Naive thymus-derived CD4-positive, alpha-beta T cell (primary cell): ENCODE measurements around the gene DENND5A. TPM values are rescaled to one million over a fixed set of nuclear protein-coding genes. Genes with fewer than 3 reads are reported as not detected.

Experiments used
- ATAC-seq: fragments of 150-1000 bp; cut with Tn5 transposase; 2 replicates; pipeline ENCODE4 v1.10.0; 2021; ENCODE audit warnings: mild to moderate bottlenecking, moderate library complexity
- CTCF ChIA-PET: fragments of 350-600 bp; sonication (Branson Sonifier 250); formaldehyde crosslinking; loops from one replicate; lab custom pipeline; 2021; ENCODE audit warnings: antibody characterized with exemption; lab: Charles Lee
- POLR2A ChIA-PET: fragments of 350-600 bp; sonication (Branson Sonifier 250); formaldehyde crosslinking; loops from one replicate; lab custom pipeline; 2021; ENCODE audit warnings: antibody characterized with exemption, inconsistent platforms; lab: Charles Lee
- DNase-seq, 9 donors: peaks; one replicate each; pipeline versions ENCODE4 v3.0.0 to v3.0.0-alpha.2; 2020 to 2022; ENCODE audit warnings: mixed read lengths in 1 of 9
- H3K27ac ChIP-seq: one replicate; pipeline ENCODE4 v1.7.0; 2013; ENCODE audit warnings: mild to moderate bottlenecking, low read depth, low read length, moderate library complexity
- H3K27me3 ChIP-seq, 2 donors: one replicate each; pipeline ENCODE4 v1.7.0; 2013; ENCODE audit warnings: low read length in 2 of 2, mild to moderate bottlenecking in 2 of 2, moderate library complexity in 2 of 2; ENCODE audit not compliant: control insufficient read depth in 2 of 2, insufficient read depth in 2 of 2
- H3K36me3 ChIP-seq, 3 experiments: 1 replicate in 2 of 3; 2 replicates in 1 of 3; pipeline ENCODE4 v1.7.0; 2013; ENCODE audit warnings: low read length in 3 of 3, mild to moderate bottlenecking in 3 of 3, moderate library complexity in 1 of 3; ENCODE audit not compliant: insufficient read depth in 3 of 3, control insufficient read depth in 2 of 3
- H3K4me1 ChIP-seq, 2 donors: one replicate each; pipeline ENCODE4 v1.7.0; 2013; ENCODE audit warnings: low read length in 2 of 2, mild to moderate bottlenecking in 2 of 2, moderate library complexity in 1 of 2; ENCODE audit not compliant: control insufficient read depth in 2 of 2, insufficient read depth in 2 of 2
- H3K4me3 ChIP-seq: 2 replicates; pipeline ENCODE4 v1.7.0; 2013; ENCODE audit warnings: mild to moderate bottlenecking, low read length
- H3K9me3 ChIP-seq, 3 experiments: 1 replicate in 2 of 3; 2 replicates in 1 of 3; pipeline ENCODE4 v1.7.0; 2013; ENCODE audit warnings: low read length in 3 of 3; ENCODE audit not compliant: control insufficient read depth in 2 of 3
- H3K27ac Mint-ChIP-seq, 9 donors: one replicate each; pipeline ENCODE4 v1.8.0; 2020 to 2022; ENCODE audit warnings: mixed read lengths in 9 of 9, mild to moderate bottlenecking in 8 of 9, moderate library complexity in 5 of 9, inconsistent platforms in 2 of 9
- H3K27me3 Mint-ChIP-seq, 5 donors: one replicate each; pipeline ENCODE4 v1.8.0; 2021 to 2022; ENCODE audit warnings: mixed read lengths in 5 of 5, mild to moderate bottlenecking in 1 of 5
- H3K36me3 Mint-ChIP-seq, 5 donors: one replicate each; pipeline ENCODE4 v1.8.0; 2020 to 2022; ENCODE audit warnings: mixed read lengths in 5 of 5, mild to moderate bottlenecking in 3 of 5, inconsistent platforms in 1 of 5
- H3K4me1 Mint-ChIP-seq, 7 donors: one replicate each; pipeline ENCODE4 v1.8.0; 2020 to 2022; ENCODE audit warnings: mixed read lengths in 7 of 7, mild to moderate bottlenecking in 3 of 7, inconsistent platforms in 1 of 7
- H3K4me3 Mint-ChIP-seq, 10 donors: one replicate each; pipeline ENCODE4 v1.8.0; 2020 to 2022; ENCODE audit warnings: mild to moderate bottlenecking in 10 of 10, mixed read lengths in 10 of 10, moderate library complexity in 6 of 10, inconsistent platforms in 2 of 10
- H3K9me3 Mint-ChIP-seq, 11 donors: one replicate each; pipeline ENCODE4 v1.8.0; 2020 to 2022; ENCODE audit warnings: mixed read lengths in 11 of 11, mild to moderate bottlenecking in 4 of 11, inconsistent platforms in 1 of 11, moderate library complexity in 1 of 11
- intact Hi-C, 2 donors: fragments of 100-400 bp; cut with micrococcal nuclease; formaldehyde crosslinking; loops; one replicate each; pipeline ENCODE4 v1.15.1; 2023
- polyA plus RNA-seq, 2 donors: library from polyadenylated mRNA; unstranded; fragments of 300-500 nt; fragmentation: Illumina TruSeq; gene quantifications; one replicate each; pipeline ENCODE4 v1.2.3, GENCODE V29; 2021
- total RNA-seq, 6 experiments: library from RNA in 5 of 6; stranded (reverse) in 5 of 6; gene quantifications; 1 replicate in 5 of 6; 2 replicates in 1 of 6; pipeline ENCODE4 v1.2.3 and lab custom pipeline; 2021 to 2026

The DENND5A gene
- total and polyA plus RNA-seq, 7 experiments from 2014 or later, result 33.9 to 178 (median 106) TPM

GRCh38 chr11:9137293-9138132 lies 127.6 kb downstream of the DENND5A start:
- ChIA-PET CTCF (interaction anchor here (0.5 to 2.2 kb wide), 15 partner anchors 9 to 369 kb away, joined by 3 to 20 read pairs (median 4); no protein-coding TSS in a partner anchor), POLR2A (interaction anchor here (0.9 kb wide), 1 partner anchor 323 kb away, joined by 3 read pairs; the partner anchor contains the start of gene ZNF143)
- peaks cover 0 to 3% of the 10 kb centered on the region in 2 donors for H3K4me1 ChIP-seq
- H3K4me3 ChIP-seq, result no peak overlapping the region
- no peaks in the 10 kb centered on the region for H3K9me3 ChIP-seq
- H3K36me3 ChIP-seq, result peaks cover 0 to 39% (median 11%) of the 10 kb centered on the region in 3 experiments
- DNase-seq, result peak; percentile 20 to 72 (median 52)
- H3K27me3 ChIP-seq, result no peaks in the 10 kb centered on the region
- Mint-ChIP-seq H3K36me3 (peaks cover 9 to 38% (median 21%) of the 10 kb centered on the region in 5 donors), H3K4me1 (peaks cover 7 to 35% (median 15%) of the 10 kb centered on the region in 7 donors), H3K27me3 (no peaks in the 10 kb centered on the region), H3K27ac (peak overlapping the region; percentile 3 to 84 (median 60)), H3K9me3 (no peaks in the 10 kb centered on the region), H3K4me3 (peak overlapping the region in 6 of 10 donors; percentile 1 to 54 (median 11))
- no peak overlapping the region for H3K27ac ChIP-seq
- intact Hi-C loops, result loop anchor here (1.0 to 10.0 kb wide), 7 partner anchors 45 to 913 kb away; partner anchors contain the start of genes RPL27A (in 1 of the 2), SCUBE2 (in 1 of the 2), TMEM9B (in 1 of the 2) and TRIM66 (in 1 of the 2)
- peak; percentile 94 for ATAC-seq

GRCh38 chr11:9136741-9137140 lies 128.4 kb downstream of the DENND5A start:
- no peak overlapping the region for H3K4me3 ChIP-seq
- peaks cover 0 to 3% of the 10 kb centered on the region in 2 donors for H3K4me1 ChIP-seq
- DNase-seq (no peak), ATAC-seq (no peak)
- Mint-ChIP-seq H3K27me3 (no peaks in the 10 kb centered on the region), H3K9me3 (peaks cover 0 to 2% (median 0%) of the 10 kb centered on the region in 11 donors), H3K4me1 (peaks cover 7 to 35% (median 15%) of the 10 kb centered on the region in 7 donors), H3K36me3 (peaks cover 8 to 35% (median 20%) of the 10 kb centered on the region in 5 donors), H3K4me3 (peak overlapping the region in 1 of 10 donors; percentile 3), H3K27ac (peak overlapping the region in 5 of 9 donors; percentile 5 to 84 (median 34))
- CTCF ChIA-PET, result interaction anchor here (0.7 to 2.2 kb wide), 5 partner anchors 119 to 370 kb away, joined by 4 to 20 read pairs (median 13); no protein-coding TSS in a partner anchor
- intact Hi-C loops, result loop anchor here (1.0 to 10.0 kb wide), 7 partner anchors 44 to 912 kb away; partner anchors contain the start of genes RPL27A (in 1 of the 2), SCUBE2 (in 1 of the 2), TMEM9B (in 1 of the 2) and TRIM66 (in 1 of the 2)
- H3K27me3 ChIP-seq, result no peaks in the 10 kb centered on the region
- no peaks in the 10 kb centered on the region for H3K9me3 ChIP-seq
- no peak overlapping the region for H3K27ac ChIP-seq
- H3K36me3 ChIP-seq, result peaks cover 0 to 32% (median 11%) of the 10 kb centered on the region in 3 experiments
- POLR2A ChIA-PET, result no interaction called here

GRCh38 chr11:9133956-9134355 lies 131.2 kb downstream of the DENND5A start:
- Mint-ChIP-seq H3K36me3 (peaks cover 3 to 26% (median 13%) of the 10 kb centered on the region in 5 donors), H3K4me1 (peaks cover 7 to 24% (median 19%) of the 10 kb centered on the region in 7 donors), H3K27me3 (no peaks in the 10 kb centered on the region), H3K4me3 (no peak overlapping the region), H3K27ac (no peak overlapping the region), H3K9me3 (peaks cover 0 to 2% (median 0%) of the 10 kb centered on the region in 11 donors)
- H3K9me3 ChIP-seq, result no peaks in the 10 kb centered on the region
- peaks cover 0 to 6% (median 0%) of the 10 kb centered on the region in 3 experiments for H3K36me3 ChIP-seq
- intact Hi-C loops, result loop anchor here in 1 of 2 donors (10.0 kb wide), 2 partner anchors 449 to 909 kb away; partner anchors contain the start of genes RPL27A and TRIM66
- ChIA-PET POLR2A (interaction anchor here (0.7 kb wide), 1 partner anchor 220 kb away, joined by 3 read pairs; no protein-coding TSS in a partner anchor), CTCF (interaction anchor here (0.7 kb wide), 1 partner anchor 829 kb away, joined by 3 read pairs; no protein-coding TSS in a partner anchor)
- H3K4me3 ChIP-seq, result no peak overlapping the region
- DNase-seq (no peak), ATAC-seq (no peak)
- no peak overlapping the region for H3K27ac ChIP-seq
- H3K27me3 ChIP-seq, result no peaks in the 10 kb centered on the region
- peaks cover 0 to 3% of the 10 kb centered on the region in 2 donors for H3K4me1 ChIP-seq

- Mint-ChIP-seq H3K9me3 (peaks cover 0 to 7% (median 0%) of the 10 kb centered on the region in 11 donors), H3K36me3 (peaks cover 3 to 26% (median 21%) of the 10 kb centered on the region in 5 donors), H3K4me1 (peaks cover 2 to 18% (median 8%) of the 10 kb centered on the region in 7 donors), H3K27ac (no peak overlapping the region), H3K27me3 (no peaks in the 10 kb centered on the region), H3K4me3 (no peak overlapping the region)
- no peaks in the 10 kb centered on the region for H3K9me3 ChIP-seq
- ATAC-seq (no peak), DNase-seq (no peak)
- intact Hi-C loops, result loop anchor here in 1 of 2 donors (10.0 kb wide), 2 partner anchors 448 to 908 kb away; partner anchors contain the start of genes RPL27A and TRIM66
- no peak overlapping the region for H3K4me3 ChIP-seq
- CTCF ChIA-PET, result interaction anchor here (0.6 to 0.8 kb wide), 3 partner anchors 199 to 261 kb away, joined by 3 read pairs; no protein-coding TSS in a partner anchor
- peaks cover 0 to under 1% of the 10 kb centered on the region in 2 donors for H3K4me1 ChIP-seq
- H3K36me3 ChIP-seq, result no peaks in the 10 kb centered on the region
- H3K27me3 ChIP-seq, result no peaks in the 10 kb centered on the region
- POLR2A ChIA-PET, result no interaction called here
- H3K27ac ChIP-seq, result no peak overlapping the region
Measured at GRCh38 chr11:9132203-9132878, 132.8 kb downstream of the DENND5A start.

GRCh38 chr11:9130297-9130696 lies 134.9 kb downstream of the DENND5A start:
- H3K4me3 ChIP-seq, result no peak overlapping the region
- DNase-seq, result no peak
- no peaks in the 10 kb centered on the region for H3K4me1 ChIP-seq
- Mint-ChIP-seq H3K27me3 (no peaks in the 10 kb centered on the region), H3K36me3 (peaks cover 0 to 22% (median 17%) of the 10 kb centered on the region in 5 donors), H3K4me1 (peaks cover 0 to 17% (median 4%) of the 10 kb centered on the region in 7 donors), H3K9me3 (peaks cover 0 to 7% (median 0%) of the 10 kb centered on the region in 11 donors), H3K4me3 (no peak overlapping the region), H3K27ac (no peak overlapping the region)
- ChIA-PET CTCF (no interaction called here), POLR2A (no interaction called here)
- no peak overlapping the region for H3K27ac ChIP-seq
- H3K27me3 ChIP-seq, result no peaks in the 10 kb centered on the region
- no peaks in the 10 kb centered on the region for H3K9me3 ChIP-seq
- no peaks in the 10 kb centered on the region for H3K36me3 ChIP-seq
- peak; percentile 50 for ATAC-seq
- intact Hi-C loops, result loop anchor here in 1 of 2 donors (10.0 kb wide), 2 partner anchors 445 to 905 kb away; partner anchors contain the start of genes RPL27A and TRIM66
